ENCODE data around the gene TSHZ2.

GRCh38 chr20:53529658-53530057, 557.5 kb downstream of the TSHZ2 start:
- TF ChIP-seq CTCF (conservative IDR thresholded peaks at IDR 0.05 in 1 of 2, IDR thresholded peaks at IDR 0.05 in 1 of 2; ENCODE audit: extremely low read depth in 1 of 2, insufficient read depth in 1 of 2, low read depth in 1 of 2, low read length in 2 of 2) (no peak), EZH2 (IDR thresholded peaks at IDR 0.05; ENCODE audit: borderline replicate concordance, low read length) (no peak)
